Tibial nerve (tissue), 4 donors: ENCODE data around the gene NTM.

ENCODE experiments used
- EP300 ChIP-seq, 2 donors: sonication (generic); formaldehyde crosslinking; IDR thresholded peaks; one replicate each; pipeline ENCODE4 v1.6.1; 2017; ENCODE audit warnings: antibody characterized with exemption in 2 of 2, mild to moderate bottlenecking in 1 of 2
- POLR2A ChIP-seq, 2 donors: fragments of 450-650 bp; IDR thresholded peaks; one replicate each; pipeline ENCODE4 v1.6.1; 2017; ENCODE audit warnings: antibody characterized with exemption in 2 of 2, mild to moderate bottlenecking in 2 of 2, moderate library complexity in 2 of 2
- TF ChIP-seq, protein P1 (sequence below), 5 experiments: fragments of 200-600 bp in 3 of 5; fragments of 450-650 bp in 2 of 5; sonication (generic) in 3 of 5; IDR thresholded peaks; one replicate each; pipeline ENCODE4 v1.5.1; 2016 to 2019; ENCODE audit warnings: antibody characterized with exemption in 5 of 5, mild to moderate bottlenecking in 3 of 5, moderate library complexity in 2 of 5

DNA sequence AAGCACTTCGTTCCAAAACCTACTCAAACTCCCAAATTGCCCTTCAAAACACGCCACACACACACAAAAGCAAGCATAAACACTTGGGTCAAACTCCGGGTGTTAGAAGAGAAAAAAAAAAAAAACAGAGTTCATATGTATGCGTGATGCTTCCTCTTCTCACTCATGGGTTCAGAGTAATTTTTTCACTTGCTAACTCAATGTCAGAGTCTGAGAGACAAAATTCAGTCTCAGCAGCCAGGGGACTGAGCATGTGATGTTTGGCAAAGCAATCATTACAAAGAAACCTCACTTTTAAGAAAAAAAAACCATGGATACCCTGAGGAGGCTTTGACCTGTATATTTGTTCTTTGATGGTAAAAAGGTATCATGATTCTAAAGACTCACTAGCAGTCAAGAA, 461.7 kb downstream of the NTM start:
- TF ChIP-seq POLR2A (IDR thresholded peaks at IDR 0.05) (no peak), EP300 (IDR thresholded peaks at IDR 0.05) (no peak)
- TF ChIP-seq, protein P1, sequence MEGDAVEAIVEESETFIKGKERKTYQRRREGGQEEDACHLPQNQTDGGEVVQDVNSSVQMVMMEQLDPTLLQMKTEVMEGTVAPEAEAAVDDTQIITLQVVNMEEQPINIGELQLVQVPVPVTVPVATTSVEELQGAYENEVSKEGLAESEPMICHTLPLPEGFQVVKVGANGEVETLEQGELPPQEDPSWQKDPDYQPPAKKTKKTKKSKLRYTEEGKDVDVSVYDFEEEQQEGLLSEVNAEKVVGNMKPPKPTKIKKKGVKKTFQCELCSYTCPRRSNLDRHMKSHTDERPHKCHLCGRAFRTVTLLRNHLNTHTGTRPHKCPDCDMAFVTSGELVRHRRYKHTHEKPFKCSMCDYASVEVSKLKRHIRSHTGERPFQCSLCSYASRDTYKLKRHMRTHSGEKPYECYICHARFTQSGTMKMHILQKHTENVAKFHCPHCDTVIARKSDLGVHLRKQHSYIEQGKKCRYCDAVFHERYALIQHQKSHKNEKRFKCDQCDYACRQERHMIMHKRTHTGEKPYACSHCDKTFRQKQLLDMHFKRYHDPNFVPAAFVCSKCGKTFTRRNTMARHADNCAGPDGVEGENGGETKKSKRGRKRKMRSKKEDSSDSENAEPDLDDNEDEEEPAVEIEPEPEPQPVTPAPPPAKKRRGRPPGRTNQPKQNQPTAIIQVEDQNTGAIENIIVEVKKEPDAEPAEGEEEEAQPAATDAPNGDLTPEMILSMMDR (IDR thresholded peaks at IDR 0.05): no peak
